Activated CD4-positive, CD25-positive, alpha-beta regulatory T cell treated with anti-CD3 and anti-CD28 coated beads, Interleukin-2, amount 50 U/mL, for 24 hours (primary cell): ENCODE measurements around the gene SDCCAG8.

ENCODE experiments used
- ATAC-seq, 2 donors: fragments of 150-1000 bp; cut with Tn5 transposase; one replicate each; pipeline ENCODE4 v1.10.0; 2021; ENCODE audit warnings: mild to moderate bottlenecking in 1 of 2, moderate library complexity in 1 of 2

SDCCAG8 gene

GRCh38 chr1:243428084-243428483, 172.2 kb downstream of the SDCCAG8 start:
- no peak for ATAC-seq

- ATAC-seq = no peak
Observed at GRCh38 chr1:243428617-243429342, 172.9 kb downstream of the SDCCAG8 start.

- no peak for ATAC-seq
Observed at GRCh38 chr1:243431591-243431990, 175.8 kb downstream of the SDCCAG8 start.

GRCh38 chr1:243432136-243432535, 176.3 kb downstream of the SDCCAG8 start:
- no peak for ATAC-seq

- ATAC-seq = no peak
Observed at GRCh38 chr1:243433737-243434370, 178.0 kb downstream of the SDCCAG8 start.

GRCh38 chr1:243434594-243434993, 178.8 kb downstream of the SDCCAG8 start:
- no peak for ATAC-seq

- no peak for ATAC-seq
Observed at GRCh38 chr1:243435836-243436235, 180.0 kb downstream of the SDCCAG8 start.

GRCh38 chr1:243438146-243438545, 182.3 kb downstream of the SDCCAG8 start:
- ATAC-seq = no peak

- ATAC-seq = no peak
Observed at GRCh38 chr1:243438815-243439214, 183.0 kb downstream of the SDCCAG8 start.

- no peak for ATAC-seq
Observed at GRCh38 chr1:243440406-243440805, 184.6 kb downstream of the SDCCAG8 start.

- ATAC-seq = no peak
Observed at GRCh38 chr1:243441601-243442000, 185.8 kb downstream of the SDCCAG8 start.

GRCh38 chr1:243443557-243443956, 187.7 kb downstream of the SDCCAG8 start:
- ATAC-seq = no peak

GRCh38 chr1:243447347-243447746, 191.5 kb downstream of the SDCCAG8 start:
- no peak for ATAC-seq

GRCh38 chr1:243447844-243448243, 192.0 kb downstream of the SDCCAG8 start:
- ATAC-seq = no peak

GRCh38 chr1:243449373-243449772, 193.5 kb downstream of the SDCCAG8 start:
- no peak for ATAC-seq

GRCh38 chr1:243452092-243452491, 196.3 kb downstream of the SDCCAG8 start:
- ATAC-seq = no peak

GRCh38 chr1:243454328-243454997, 198.6 kb downstream of the SDCCAG8 start:
- no peak for ATAC-seq

- ATAC-seq = no peak
Observed at GRCh38 chr1:243455760-243456651, 200.2 kb downstream of the SDCCAG8 start.

GRCh38 chr1:243457363-243457982, 201.6 kb downstream of the SDCCAG8 start:
- no peak for ATAC-seq

GRCh38 chr1:243459059-243459458, 203.2 kb downstream of the SDCCAG8 start:
- no peak for ATAC-seq

- no peak for ATAC-seq
Observed at GRCh38 chr1:243461700-243462099, 205.9 kb downstream of the SDCCAG8 start.

GRCh38 chr1:243462929-243463697, 207.3 kb downstream of the SDCCAG8 start:
- ATAC-seq = no peak
